ENCODE data around the gene CDKAL1. TPM values are rescaled to one million over a fixed set of nuclear protein-coding genes. Genes with fewer than 3 reads are reported as not detected.

Gene CDKAL1
- polyA plus RNA-seq, 2 of the 4 experiments (the other 2 are of a cell fraction), result 4.7 to 8.3 TPM

GRCh38 chr6:20703049-20703448 is 168.8 kb downstream of the CDKAL1 start (continued):
- TF ChIP-seq ELK1 (IDR thresholded peaks at IDR 0.05; ENCODE audit: low read depth, low read length), result no peak
- TF ChIP-seq JUN (IDR thresholded peaks at IDR 0.05), result no peak

GRCh38 chr6:20704325-20705025 is 170.2 kb downstream of the CDKAL1 start:
- H3K4me2 ChIP-seq, result peak overlapping the region; percentile 54
- CTCF ChIA-PET, result no interaction called here

GRCh38 chr6:20705741-20706140 is 171.5 kb downstream of the CDKAL1 start:
- H3K4me1 ChIP-seq, result peaks cover 38% of the 10 kb centered on the region
- TF ChIP-seq ZFP36 (IDR thresholded peaks at IDR 0.05; ENCODE audit: borderline replicate concordance, partially characterized antibody) (no peak), ZNF302 (CRISPR knock-in tag; IDR thresholded peaks at IDR 0.05) (no peak), NFE2L2 (conservative IDR thresholded peaks at IDR 0.05; ENCODE audit: low read length) (no peak), FOSL2 (IDR thresholded peaks at IDR 0.05) (no peak), FOSL2 (CRISPR knock-in tag; IDR thresholded peaks at IDR 0.05) (no peak), CHD2 (IDR thresholded peaks at IDR 0.05; ENCODE audit: low read length, partially characterized antibody) (no peak), RARB (CRISPR knock-in tag; IDR thresholded peaks at IDR 0.05) (no peak), FOSB (CRISPR knock-in tag; IDR thresholded peaks at IDR 0.05) (no peak), REST (IDR thresholded peaks at IDR 0.05) (no peak), HDAC2 (IDR thresholded peaks at IDR 0.05) (no peak), HOXB13 (CRISPR knock-in tag; IDR thresholded peaks at IDR 0.05; ENCODE audit: low read depth) (no peak), EP300 (IDR thresholded peaks at IDR 0.05) (no peak), FOXS1 (CRISPR knock-in tag; IDR thresholded peaks at IDR 0.05) (no peak)

More at GRCh38 chr6:20704325-20705025, 170.2 kb downstream of the CDKAL1 start:
- TF ChIP-seq ESRRA (IDR thresholded peaks at IDR 0.05; ENCODE audit: borderline replicate concordance, low read length), result no peak
- no peak for TF ChIP-seq CHD4 (IDR thresholded peaks at IDR 0.05; ENCODE audit: borderline replicate concordance)
- no peak for TF ChIP-seq ZC3H11A (IDR thresholded peaks at IDR 0.05)
- TF ChIP-seq POLR2A (IDR thresholded peaks at IDR 0.05; ENCODE audit: low read length), result no peak
- TF ChIP-seq EHF (CRISPR knock-in tag; IDR thresholded peaks at IDR 0.05), result no peak
- no peak for TF ChIP-seq PHF8 (IDR thresholded peaks at IDR 0.05; ENCODE audit: borderline replicate concordance, low read depth)
- TF ChIP-seq CBX8 (IDR thresholded peaks at IDR 0.05), result no peak
- TF ChIP-seq KDM5A (IDR thresholded peaks at IDR 0.05), result no peak
- no peak for TF ChIP-seq HOXB13 (CRISPR knock-in tag; IDR thresholded peaks at IDR 0.05; ENCODE audit: low read depth)
- no peak for TF ChIP-seq EHMT2 (IDR thresholded peaks at IDR 0.05; ENCODE audit: low read depth)
- TF ChIP-seq NPAS2 (CRISPR knock-in tag; IDR thresholded peaks at IDR 0.05; ENCODE audit: borderline replicate concordance), result no peak
- TF ChIP-seq USF2 (IDR thresholded peaks at IDR 0.05), result no peak
- no peak for TF ChIP-seq ZSCAN20 (CRISPR knock-in tag; IDR thresholded peaks at IDR 0.05)
- TF ChIP-seq MYC (IDR thresholded peaks at IDR 0.05; ENCODE audit: borderline replicate concordance, low read length), result no peak
- no peak for TF ChIP-seq KDM1A (IDR thresholded peaks at IDR 0.05; ENCODE audit: low read depth)
- TF ChIP-seq CTCF (IDR thresholded peaks at IDR 0.05), result no peak
- no peak for TF ChIP-seq CHD2 (IDR thresholded peaks at IDR 0.05; ENCODE audit: low read length, partially characterized antibody)
- no peak for TF ChIP-seq MAFK (IDR thresholded peaks at IDR 0.05; ENCODE audit: partially characterized antibody)
- Histone ChIP-seq H3K9me3 (no peaks in the 10 kb centered on the region), H3K27ac (peak overlapping the region; percentile 12 to 22; a peak in 2 of 6 replicates), H3K4me3 (no peak overlapping the region), H3K4me1 (peaks cover 38% of the 10 kb centered on the region)
- ATAC-seq, result no peak
- no peak for FAIRE-seq
- DNase-seq (ENCODE audit: low read depth in 1 of 2, low spot score in 1 of 2), result no peak
- WGBS (ENCODE audit: missing lambda C conversion rate), result 64% methylated on average over 2 of the region's 2 CpGs
- POLR2A ChIA-PET, result no interaction called here

More at GRCh38 chr6:20705741-20706140, 171.5 kb downstream of the CDKAL1 start:
- FAIRE-seq (no peak), DNase-seq (ENCODE audit: low read depth in 1 of 2, low spot score in 1 of 2) (no peak), ATAC-seq (no peak)
- 76% methylated on average over 5 of the region's 5 CpGs for WGBS (ENCODE audit: missing lambda C conversion rate)
- POLR2A ChIA-PET, result no interaction called here
- Histone ChIP-seq H3K9me3 (no peaks in the 10 kb centered on the region), H3K27ac (peak overlapping the region; percentile 41 to 62; a peak in 5 of 6 replicates), H3K4me2 (0 out of 3 replicates have a peak overlapping the region, but pooled peaks have one; percentile 62), H3K4me3 (no peak overlapping the region)
- CTCF ChIA-PET, result no interaction called here
